Skeletal muscle cell (primary cell): ENCODE measurements around the gene RNU7-1.

Experiments used
- DNase-seq: peaks from one replicate; pipeline ENCODE4 v3.0.0-alpha.2; 2010; ENCODE audit warnings: low read depth
- H3K4me3 ChIP-seq: 2 replicates; pipeline ENCODE4 v1.5.1; 2011; ENCODE audit warnings: low read depth, mild to moderate bottlenecking, control low read depth, low read length, moderate library complexity

The RNU7-1 gene

GRCh38 chr12:6980075-6980474, 36.5 kb downstream of the RNU7-1 start:
- no peak overlapping the region for H3K4me3 ChIP-seq
- DNase-seq = no peak

- no peak for DNase-seq
- H3K4me3 ChIP-seq = no peak overlapping the region
Measured at GRCh38 chr12:6980740-6981139, 37.1 kb downstream of the RNU7-1 start.

DNA sequence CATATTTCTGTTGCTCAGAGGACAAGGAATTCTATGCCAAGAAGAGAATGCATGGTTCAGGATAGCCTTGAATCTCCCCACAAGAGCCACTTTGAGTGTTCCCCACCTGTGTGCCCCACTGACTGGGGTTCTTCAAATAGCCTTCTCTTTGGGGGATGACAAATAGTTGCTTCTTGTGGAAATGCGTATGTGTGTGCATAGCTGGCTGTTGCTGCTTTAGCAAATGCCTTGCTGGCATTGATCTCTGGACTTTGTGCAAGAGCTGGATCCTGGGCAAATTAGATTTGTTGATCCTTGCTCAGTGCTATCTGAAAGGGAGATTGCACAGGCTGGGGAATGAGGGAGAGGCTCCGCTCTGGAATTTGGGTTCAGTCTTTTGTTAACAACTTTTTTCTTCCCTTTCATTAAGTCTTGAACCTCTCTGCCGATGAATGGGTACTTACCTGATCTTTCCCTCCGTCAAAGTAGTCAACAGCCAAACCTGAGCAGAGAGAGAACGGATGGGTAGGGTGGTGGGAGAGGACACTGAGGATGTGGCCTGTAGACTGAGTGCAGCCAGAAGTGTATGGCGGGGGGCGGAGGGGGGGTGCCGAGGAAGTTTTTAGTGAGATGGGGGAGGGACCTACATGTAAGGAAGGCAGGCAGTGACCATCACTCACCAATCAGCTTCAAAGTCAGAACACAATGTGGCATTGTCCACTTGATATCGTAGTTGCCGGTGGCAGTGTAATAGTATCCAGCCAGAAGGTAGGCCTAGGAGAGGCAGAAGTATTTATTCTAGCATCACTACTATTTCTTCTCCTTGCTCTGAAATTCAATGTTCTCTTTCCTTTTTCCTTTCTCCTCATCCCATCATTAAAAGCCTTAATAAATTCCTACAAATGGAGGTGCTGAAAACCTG, 37.8 kb downstream of the RNU7-1 start:
- no peak overlapping the region for H3K4me3 ChIP-seq
- DNase-seq = no peak

GRCh38 chr12:6982532-6982931, 38.9 kb downstream of the RNU7-1 start:
- no peak for DNase-seq

DNA sequence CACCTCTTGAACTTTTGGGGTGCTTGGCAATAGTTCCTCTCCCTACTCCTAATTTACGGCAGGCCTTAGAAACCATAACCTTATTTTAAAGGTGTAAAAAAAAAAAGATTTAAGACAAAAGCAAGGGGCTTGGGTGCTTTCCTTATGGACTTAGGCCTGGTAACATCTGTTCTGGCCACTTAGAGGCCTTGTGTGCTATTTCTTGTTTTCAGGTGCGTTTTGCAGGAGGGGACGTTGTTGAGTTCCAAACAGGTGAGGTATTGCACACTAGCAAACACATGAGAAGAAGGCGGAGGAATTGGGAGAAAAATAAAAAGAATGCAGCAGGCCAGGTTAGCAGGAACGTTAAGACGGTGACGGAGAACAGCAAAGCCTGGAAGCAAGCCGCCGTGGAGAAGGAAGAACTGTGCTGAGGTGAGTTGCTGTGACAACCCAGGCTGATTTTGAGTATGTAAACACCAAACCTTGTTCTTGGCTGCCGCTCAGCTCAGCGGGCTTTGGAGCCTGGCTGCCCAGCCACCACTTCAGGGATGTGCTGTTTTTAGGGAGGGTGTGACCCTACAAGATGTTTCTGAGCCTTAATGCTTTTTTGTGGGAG, 44.4 kb downstream of the RNU7-1 start:
- no peak for DNase-seq
- H3K4me3 ChIP-seq = no peak overlapping the region

More at GRCh38 chr12:6982532-6982931, 38.9 kb downstream of the RNU7-1 start:
- H3K4me3 ChIP-seq = no peak overlapping the region
